ENCODE data around the gene LRRC4C. TPM values are rescaled to one million over a fixed set of nuclear protein-coding genes. Genes with fewer than 3 reads are reported as not detected.

LRRC4C gene
- total RNA-seq, 3 donors from 2014 or later (not counting 1 experiment from before 2014, with no cell fraction given) = not detected

DNA sequence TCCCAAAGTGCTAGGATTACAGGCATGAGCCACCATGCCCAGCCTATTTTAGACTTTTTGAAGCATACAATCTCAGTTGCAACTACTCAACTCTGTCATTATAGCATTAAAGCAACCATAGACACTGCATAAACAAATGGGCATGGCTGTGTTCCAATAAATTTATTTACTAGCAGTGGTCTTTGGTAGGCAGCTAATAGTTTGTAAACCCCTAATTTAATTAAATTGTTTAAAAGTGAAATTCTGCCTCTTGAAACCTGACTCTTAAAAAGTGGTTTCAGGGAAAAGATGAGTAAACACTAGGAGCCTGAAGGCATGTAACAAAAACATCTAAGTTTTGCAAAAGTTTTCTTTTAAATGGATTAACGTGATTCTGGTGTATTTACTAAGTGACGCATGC lies 1364.5 kb downstream of the LRRC4C start:
- H3K4me3 Mint-ChIP-seq = no peak overlapping the region
- H3K27ac Mint-ChIP-seq = no peak overlapping the region
- no peak for ATAC-seq
- Histone ChIP-seq H3K4me1 (ENCODE audit: control insufficient read depth, insufficient read depth, low read length) (no peaks in the 10 kb centered on the region), H3K4me3 (ENCODE audit: low read length) (no peak overlapping the region), H3K36me3 (ENCODE audit: control insufficient read depth, insufficient read depth, low read length) (no peaks in the 10 kb centered on the region), H3K27me3 (ENCODE audit: control insufficient read depth, insufficient read depth, low read length) (no peaks in the 10 kb centered on the region), H3K27ac (ENCODE audit: low read length) (no peak overlapping the region), H3K9me3 (ENCODE audit: control insufficient read depth, insufficient read depth, low read length) (peaks cover 4% of the 10 kb centered on the region)
- TF ChIP-seq, protein P1, sequence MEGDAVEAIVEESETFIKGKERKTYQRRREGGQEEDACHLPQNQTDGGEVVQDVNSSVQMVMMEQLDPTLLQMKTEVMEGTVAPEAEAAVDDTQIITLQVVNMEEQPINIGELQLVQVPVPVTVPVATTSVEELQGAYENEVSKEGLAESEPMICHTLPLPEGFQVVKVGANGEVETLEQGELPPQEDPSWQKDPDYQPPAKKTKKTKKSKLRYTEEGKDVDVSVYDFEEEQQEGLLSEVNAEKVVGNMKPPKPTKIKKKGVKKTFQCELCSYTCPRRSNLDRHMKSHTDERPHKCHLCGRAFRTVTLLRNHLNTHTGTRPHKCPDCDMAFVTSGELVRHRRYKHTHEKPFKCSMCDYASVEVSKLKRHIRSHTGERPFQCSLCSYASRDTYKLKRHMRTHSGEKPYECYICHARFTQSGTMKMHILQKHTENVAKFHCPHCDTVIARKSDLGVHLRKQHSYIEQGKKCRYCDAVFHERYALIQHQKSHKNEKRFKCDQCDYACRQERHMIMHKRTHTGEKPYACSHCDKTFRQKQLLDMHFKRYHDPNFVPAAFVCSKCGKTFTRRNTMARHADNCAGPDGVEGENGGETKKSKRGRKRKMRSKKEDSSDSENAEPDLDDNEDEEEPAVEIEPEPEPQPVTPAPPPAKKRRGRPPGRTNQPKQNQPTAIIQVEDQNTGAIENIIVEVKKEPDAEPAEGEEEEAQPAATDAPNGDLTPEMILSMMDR (IDR thresholded peaks at IDR 0.05) = no peak
- H3K9me3 Mint-ChIP-seq = peaks cover 6 to 13% of the 10 kb centered on the region in 2 donors
- no peak for DNase-seq
- peaks cover 14% of the 10 kb centered on the region for H3K36me3 Mint-ChIP-seq
- WGBS (ENCODE audit: insufficient coverage) = no CpG with 5 or more reads among the region's 2 CpGs
- no peaks in the 10 kb centered on the region for H3K27me3 Mint-ChIP-seq (ENCODE audit: low read depth in 2 of 2)
- intact Hi-C loops (cut with micrococcal nuclease) = no loop called here
- H3K4me1 Mint-ChIP-seq = no peaks in the 10 kb centered on the region

DNA sequence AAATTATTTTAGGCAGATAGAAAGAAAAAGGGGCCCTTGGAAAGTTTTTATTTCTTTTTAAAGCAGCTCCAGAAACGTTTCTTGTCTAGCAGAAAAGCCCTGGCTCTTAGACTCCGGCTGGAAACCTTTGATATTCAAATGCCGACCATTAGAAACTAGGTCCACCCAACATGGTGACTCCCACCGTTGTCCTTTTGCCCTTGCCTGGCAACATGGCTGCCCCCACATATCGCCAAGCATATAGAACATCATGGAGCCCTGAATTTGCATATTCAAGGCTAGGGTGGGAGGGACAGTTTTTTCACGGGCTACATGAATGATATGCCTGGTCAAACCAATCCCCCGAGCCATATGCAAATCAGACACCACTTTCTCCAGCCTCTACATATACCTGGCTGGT lies 1379.0 kb downstream of the LRRC4C start:
- no peak overlapping the region for H3K27ac Mint-ChIP-seq
- H3K4me1 Mint-ChIP-seq = no peaks in the 10 kb centered on the region
- WGBS (ENCODE audit: insufficient coverage) = 84% methylated on average over 7 of the region's 7 CpGs
- H3K4me3 Mint-ChIP-seq = no peak overlapping the region
- H3K9me3 Mint-ChIP-seq = peaks cover 13 to 16% of the 10 kb centered on the region in 2 donors
- ATAC-seq (no peak), DNase-seq (no peak)
- Histone ChIP-seq H3K4me1 (ENCODE audit: control insufficient read depth, insufficient read depth, low read length) (no peaks in the 10 kb centered on the region), H3K4me3 (ENCODE audit: low read length) (no peak overlapping the region), H3K9me3 (ENCODE audit: control insufficient read depth, insufficient read depth, low read length) (peaks cover 13% of the 10 kb centered on the region), H3K27ac (ENCODE audit: low read length) (no peak overlapping the region), H3K27me3 (ENCODE audit: control insufficient read depth, insufficient read depth, low read length) (no peaks in the 10 kb centered on the region), H3K36me3 (ENCODE audit: control insufficient read depth, insufficient read depth, low read length) (no peaks in the 10 kb centered on the region)
- intact Hi-C loops (cut with micrococcal nuclease) = no loop called here
- no peaks in the 10 kb centered on the region for H3K36me3 Mint-ChIP-seq
- H3K27me3 Mint-ChIP-seq (ENCODE audit: low read depth in 2 of 2) = no peaks in the 10 kb centered on the region
- TF ChIP-seq, protein P1 (IDR thresholded peaks at IDR 0.05) = no peak

Measured in natural killer cell (primary cell).